ENCODE measurements around the gene CCR4. TPM values are rescaled to one million over a fixed set of nuclear protein-coding genes. Genes with fewer than 3 reads are reported as not detected.
"Not testable (repeated sequence)": the region's sequence is repeated elsewhere in the genome, so short reads cannot be mapped to it uniquely, and the experiment has no call there.

CCR4 gene
- total and polyA plus RNA-seq, 2 of the 4 experiments (the other 2 are of a cell fraction), result not detected

GRCh38 chr3:32984918-32985317 is 33.5 kb downstream of the CCR4 start:
- ATAC-seq (ENCODE audit: low read depth); H2AK5ac ChIP-seq (ENCODE audit: low read depth, low read length); H3K56ac ChIP-seq (ENCODE audit: extremely low read depth, insufficient read depth, low read length); H3K79me1 ChIP-seq (ENCODE audit: low read depth in 1 of 2, low read length in 2 of 2); H3K18ac ChIP-seq (ENCODE audit: low read depth, low read length); H3K27ac ChIP-seq (ENCODE audit: insufficient read depth, low read length); H3K36me3 ChIP-seq (ENCODE audit: control insufficient read depth, insufficient read depth, low read length); H3K4me3 ChIP-seq (ENCODE audit: insufficient read depth, low read depth, low read length); H2AK9ac ChIP-seq (replicated peaks; ENCODE audit: low read depth, low read length, poor library complexity); dilution Hi-C loops (cut with HindIII; ENCODE audit: low sequenced_read_pairs, unreplicated experiment); H2BK5ac ChIP-seq (ENCODE audit: low read depth, low read length, poor library complexity, severe bottlenecking); BruUV-seq (replicated peaks); H3K9me1 ChIP-seq (ENCODE audit: insufficient read depth, low read length); DNase-seq; H3K27me3 ChIP-seq (ENCODE audit: control insufficient read depth, insufficient read depth, low read length); H4K91ac ChIP-seq (ENCODE audit: insufficient read depth, low read depth, low read length); CTCF ChIA-PET; H2AFZ ChIP-seq (replicated peaks; ENCODE audit: low read length, poor library complexity); H3K4me2 ChIP-seq (ENCODE audit: low read depth, low read length); H2BK15ac ChIP-seq (ENCODE audit: low read depth, low read length); H4K8ac ChIP-seq (ENCODE audit: low read depth in 2 of 2, low read length in 2 of 2); H2BK120ac ChIP-seq (ENCODE audit: low read depth, low read length); H3K9me3 ChIP-seq (ENCODE audit: control insufficient read depth, insufficient read depth, low read length); H2BK20ac ChIP-seq (ENCODE audit: low read depth, low read length); H3K4me1 ChIP-seq (ENCODE audit: control insufficient read depth, insufficient read depth, low read length); H4K20me1 ChIP-seq (ENCODE audit: insufficient read depth, low read length); H3K23ac ChIP-seq (ENCODE audit: low read depth, low read length); H3K14ac ChIP-seq (replicated peaks; ENCODE audit: low read depth, low read length); H4K5ac ChIP-seq (ENCODE audit: low read depth, low read length); intact Hi-C loops (cut with micrococcal nuclease); H3K9ac ChIP-seq (ENCODE audit: low read depth, low read length); in situ Hi-C loops (cut with MboI; ENCODE audit: low sequenced_read_pairs); H3K4ac ChIP-seq (ENCODE audit: low read depth, low read length): not testable (repeated sequence)
- POLR2A ChIA-PET (ENCODE audit: unreplicated experiment), result interaction anchor here (0.6 kb wide), 1 partner anchor 86 kb away, joined by 3 read pairs; no protein-coding TSS in a partner anchor
- WGBS, 2 experiments (ENCODE audit: extremely low coverage in 2 of 2, insufficient read length in 1 of 2), result no CpG with 5 or more reads among the region's 3 CpGs
